Fibroblast of skin of left biceps (primary cell): ENCODE results near the gene POU6F2.

Experiments
- DNase-seq, 2 experiments: peaks; one replicate each; pipeline ENCODE4 v3.0.0-alpha.2; 2013; ENCODE audit warnings: low read depth in 2 of 2

The POU6F2 gene

GRCh38 chr7:39128287-39128843 lies 150.7 kb downstream of the POU6F2 start:
- no peak for DNase-seq

- DNase-seq = no peak
Observed at GRCh38 chr7:39130274-39130673, 152.6 kb downstream of the POU6F2 start.

GRCh38 chr7:39130857-39131526 lies 153.3 kb downstream of the POU6F2 start:
- no peak for DNase-seq

DNA sequence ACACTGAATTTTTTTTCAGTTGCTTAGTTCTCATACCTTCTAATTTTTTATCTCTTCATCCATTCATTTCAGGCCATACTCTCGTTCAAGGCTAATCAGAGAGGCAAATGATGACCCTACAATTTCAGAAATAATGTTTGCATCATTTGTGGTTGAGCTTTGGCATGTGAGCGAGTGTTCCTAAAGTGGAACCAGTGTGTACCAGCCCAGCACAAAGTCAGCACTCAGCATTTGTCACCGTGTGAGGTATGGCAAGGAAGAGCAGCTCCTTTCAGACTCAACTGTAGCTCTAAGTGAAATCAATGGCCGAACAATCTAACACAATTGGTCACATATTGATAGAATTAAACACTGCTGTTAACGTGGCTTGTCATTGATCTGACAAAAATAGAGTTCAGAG lies 154.6 kb downstream of the POU6F2 start:
- no peak for DNase-seq

GRCh38 chr7:39133088-39133487 lies 155.4 kb downstream of the POU6F2 start:
- DNase-seq = no peak

DNA sequence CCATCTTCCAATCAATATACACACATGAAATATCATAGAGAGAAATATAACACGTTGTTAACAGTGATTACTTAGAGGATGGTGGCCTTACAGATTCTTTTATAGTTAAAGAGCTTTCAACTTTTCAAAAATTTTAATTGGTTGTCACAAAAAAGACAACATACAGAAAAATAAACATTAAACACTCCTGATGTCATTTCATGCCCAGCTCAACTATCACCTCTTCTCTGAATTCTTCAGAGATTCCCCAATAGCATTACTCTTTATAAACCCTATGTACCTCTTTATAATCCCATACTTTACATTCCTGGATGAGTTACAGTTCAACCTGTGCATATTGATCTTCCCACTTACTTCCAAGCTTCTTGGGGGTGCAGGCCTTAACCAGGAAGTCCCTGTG lies 159.8 kb downstream of the POU6F2 start:
- DNase-seq = no peak

DNA sequence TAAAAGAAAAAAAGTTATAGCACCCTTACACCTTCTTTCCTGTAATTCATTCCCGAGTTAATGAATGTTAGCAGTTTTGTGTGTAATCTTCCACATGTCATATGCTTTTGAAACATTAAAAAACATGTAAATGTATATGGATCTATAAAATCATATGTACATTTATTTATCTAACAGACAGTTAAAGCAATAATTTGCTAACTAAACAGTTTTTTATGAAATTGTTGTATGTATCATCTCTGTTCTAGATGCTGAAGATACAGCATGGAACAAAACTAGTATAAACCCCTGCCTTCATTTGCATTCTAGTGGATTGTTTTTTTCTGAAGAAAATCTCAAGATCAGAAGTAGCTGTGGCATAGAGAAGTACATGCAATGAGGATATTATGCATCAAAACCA lies 165.0 kb downstream of the POU6F2 start:
- no peak for DNase-seq

- DNase-seq = no peak
Observed at GRCh38 chr7:39144420-39144819, 166.7 kb downstream of the POU6F2 start.

DNA sequence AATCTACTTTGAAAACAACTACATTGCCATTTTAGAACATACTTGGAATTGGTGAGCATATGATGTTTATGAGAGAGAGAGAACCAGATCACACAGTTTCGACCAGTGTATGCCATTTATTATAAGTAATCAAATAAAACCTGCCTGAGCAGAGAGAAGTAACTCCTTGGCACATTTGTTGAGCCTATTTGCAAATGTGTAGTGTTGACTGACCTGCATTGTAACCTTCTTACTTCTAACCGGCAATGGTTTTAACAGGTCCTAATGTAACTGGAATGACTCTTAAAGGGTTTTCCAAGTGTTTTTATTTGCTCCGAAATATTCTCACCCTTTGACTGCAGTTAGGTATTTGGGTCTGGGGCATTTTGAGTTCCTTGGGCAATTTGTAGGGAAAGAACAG lies 167.6 kb downstream of the POU6F2 start:
- DNase-seq = no peak

GRCh38 chr7:39145935-39146334 lies 168.2 kb downstream of the POU6F2 start:
- DNase-seq = no peak

- no peak for DNase-seq
Observed at GRCh38 chr7:39152701-39153100, 175.0 kb downstream of the POU6F2 start.

DNA sequence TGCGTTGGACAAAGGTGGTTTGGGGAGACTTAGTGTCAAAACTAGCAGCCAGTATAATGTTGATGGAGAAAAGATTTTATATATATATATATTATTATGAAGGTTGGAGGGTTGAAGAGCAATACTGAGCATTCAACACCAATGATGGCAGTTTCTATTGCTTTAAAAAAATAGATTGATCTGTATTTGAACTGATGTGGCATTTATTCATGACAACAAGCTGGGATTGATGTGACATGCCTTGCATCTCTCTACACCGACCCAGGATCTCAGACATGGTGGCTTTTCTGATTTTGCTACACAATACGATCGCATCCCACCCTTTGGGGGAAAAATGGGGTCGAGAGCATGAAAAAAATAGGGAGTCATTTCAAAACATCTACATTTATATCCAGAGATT lies 175.4 kb downstream of the POU6F2 start:
- DNase-seq = no peak

DNA sequence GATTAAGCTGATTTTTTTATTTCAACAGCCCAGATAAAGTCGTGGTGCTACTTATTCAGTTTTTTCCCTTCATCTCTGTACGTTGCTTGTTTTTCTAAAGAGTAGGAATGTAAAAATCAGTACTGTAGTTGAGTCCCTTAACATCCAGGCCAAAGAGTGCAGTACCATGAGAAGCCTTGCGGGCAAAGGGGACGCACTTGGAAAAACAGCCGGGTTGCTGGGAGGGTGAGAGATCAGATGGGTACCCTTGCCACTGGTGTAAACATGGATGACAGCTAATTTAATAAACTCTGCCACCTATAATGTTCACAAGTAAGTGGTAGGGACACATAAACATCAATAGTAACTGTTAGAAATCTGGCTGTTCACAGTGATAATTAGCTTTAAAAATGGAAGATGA lies 175.9 kb downstream of the POU6F2 start:
- no peak for DNase-seq

- DNase-seq = no peak
Observed at GRCh38 chr7:39154815-39155214, 177.1 kb downstream of the POU6F2 start.

DNA sequence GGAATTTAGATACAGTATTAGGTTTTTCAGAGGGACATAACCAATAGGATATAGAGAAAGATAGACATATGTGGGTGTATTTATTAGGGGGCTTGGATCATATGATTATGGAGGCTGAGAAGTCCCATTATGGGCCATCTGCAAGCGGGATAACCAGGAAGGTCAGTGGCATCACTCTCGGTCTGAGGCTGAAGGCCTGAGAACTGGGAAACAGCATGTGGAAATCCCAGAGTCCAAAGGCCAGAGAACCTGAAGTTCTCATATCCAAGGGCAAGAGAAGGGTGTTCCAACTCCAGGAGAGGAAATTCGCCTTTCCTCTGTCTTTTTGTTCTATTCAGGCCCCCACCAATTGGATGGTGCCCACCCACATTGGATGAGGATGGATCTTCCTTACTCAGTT lies 180.7 kb downstream of the POU6F2 start:
- DNase-seq = no peak

- no peak for DNase-seq
Observed at GRCh38 chr7:39161903-39162302, 184.2 kb downstream of the POU6F2 start.

DNA sequence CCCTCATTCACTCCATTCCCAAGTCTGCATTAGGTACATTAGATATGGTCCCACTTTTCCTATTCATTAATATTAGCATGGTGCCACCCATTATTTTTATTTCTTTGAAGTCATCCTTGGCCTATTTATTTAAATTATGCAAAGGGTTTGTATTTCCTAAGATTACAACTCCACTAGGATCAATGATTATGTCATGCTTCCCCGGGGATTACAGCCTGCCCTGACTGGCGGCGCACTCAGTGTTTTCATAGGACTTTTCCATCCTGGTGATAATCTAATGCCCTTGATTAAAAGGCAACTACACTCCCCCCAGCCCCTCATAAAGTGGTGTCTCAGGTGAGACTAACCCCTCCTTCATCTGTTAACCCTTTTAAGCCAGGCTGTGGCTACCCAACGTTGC lies 187.2 kb downstream of the POU6F2 start:
- no peak for DNase-seq

- DNase-seq = no peak
Observed at GRCh38 chr7:39168403-39169098, 190.8 kb downstream of the POU6F2 start.

- no peak for DNase-seq
Observed at GRCh38 chr7:39172137-39172536, 194.4 kb downstream of the POU6F2 start.

DNA sequence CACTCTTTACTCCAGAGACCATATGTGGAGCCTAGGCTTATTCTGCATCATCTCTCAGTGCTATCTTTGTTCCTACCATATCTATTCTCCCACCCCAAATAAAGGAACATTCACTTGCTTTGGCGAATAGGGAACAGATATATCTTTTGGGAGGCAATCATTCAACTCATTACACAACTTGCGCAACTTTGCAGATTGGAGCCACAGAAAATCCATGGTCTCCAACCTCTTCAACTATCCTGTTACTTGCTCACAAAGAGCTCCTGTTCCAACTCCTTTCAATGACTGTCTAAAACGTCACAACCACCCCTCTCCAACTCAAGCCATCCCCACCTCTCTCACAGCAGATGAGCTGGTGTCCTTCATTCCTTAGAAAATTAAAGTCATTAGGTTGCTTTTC lies 203.7 kb downstream of the POU6F2 start:
- DNase-seq = no peak

DNA sequence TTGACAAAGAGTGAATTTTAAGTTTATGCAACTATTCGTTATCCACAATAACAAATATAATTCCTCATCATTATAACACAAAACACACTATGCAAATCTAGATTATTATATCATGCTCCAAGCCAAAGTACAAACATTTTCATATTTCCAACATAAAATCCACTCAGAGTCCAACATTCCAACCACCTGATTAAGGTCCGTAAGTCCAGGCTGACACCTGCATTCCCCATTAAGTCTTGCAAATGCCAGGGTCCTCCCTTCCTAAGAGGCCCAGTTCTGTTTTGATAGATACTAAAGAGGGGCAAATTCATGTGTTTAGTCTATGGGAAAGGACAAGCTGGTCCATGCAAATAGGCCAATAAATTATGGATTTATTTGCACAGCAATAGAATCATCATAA lies 206.1 kb downstream of the POU6F2 start:
- DNase-seq = no peak

DNA sequence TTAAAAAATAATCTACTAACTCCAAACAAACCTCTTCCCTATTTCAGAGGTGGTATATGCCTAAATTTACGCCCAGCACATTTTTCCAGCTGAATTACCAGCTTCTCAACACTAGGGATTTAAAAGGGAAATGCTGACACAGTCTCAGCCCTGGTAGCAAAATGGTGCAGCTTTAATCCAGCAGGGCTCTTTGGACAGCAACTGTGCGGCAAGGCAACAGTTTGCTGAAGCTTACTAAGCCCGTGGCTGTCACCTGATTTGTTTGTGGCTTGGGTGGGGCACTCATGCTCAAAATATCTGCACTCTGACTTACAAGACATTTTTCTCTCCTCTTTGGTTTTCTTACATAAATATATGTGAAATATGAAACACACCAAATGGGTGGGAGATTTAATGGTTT lies 206.7 kb downstream of the POU6F2 start:
- no peak for DNase-seq

DNA sequence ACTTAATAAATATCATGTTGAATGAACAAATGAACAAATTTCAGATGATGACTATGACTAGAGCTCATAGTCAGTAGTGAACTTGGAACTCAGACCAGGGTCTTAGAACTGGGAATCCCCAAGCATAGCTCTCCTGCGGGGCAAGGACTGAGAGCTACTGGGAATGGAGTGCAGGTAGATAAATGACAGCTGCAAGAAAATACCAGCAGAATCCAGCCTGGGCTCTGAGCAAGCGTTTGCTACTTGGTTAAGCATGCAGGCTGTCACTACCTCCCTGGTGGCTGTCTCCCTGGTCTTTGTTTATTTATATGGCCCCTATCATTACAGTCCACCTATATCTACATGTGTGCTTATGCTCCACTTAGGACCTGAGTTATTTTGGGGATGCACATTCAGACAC lies 208.4 kb downstream of the POU6F2 start:
- no peak for DNase-seq
